ENCODE measurements around the gene NUBP1.
"Not testable (repeated sequence)": the region's sequence is repeated elsewhere in the genome, so short reads cannot be mapped to it uniquely, and the experiment has no call there.

The NUBP1 gene

GRCh38 chr16:10743610-10744369 lies at the start of gene NUBP1:
TSS of gene NUBP1 (plus strand) at chr16:10743842. CDS start at chr16:10743864, 22 bp downstream.
- DNase-seq, result peak; percentile 97

GRCh38 chr16:10693889-10694288 lies 49.8 kb upstream of the NUBP1 start:
- no peak for DNase-seq

- DNase-seq, result no peak
These were observed 49.3 kb upstream of the NUBP1 start for GRCh38 chr16:10694306-10694705.

DNA sequence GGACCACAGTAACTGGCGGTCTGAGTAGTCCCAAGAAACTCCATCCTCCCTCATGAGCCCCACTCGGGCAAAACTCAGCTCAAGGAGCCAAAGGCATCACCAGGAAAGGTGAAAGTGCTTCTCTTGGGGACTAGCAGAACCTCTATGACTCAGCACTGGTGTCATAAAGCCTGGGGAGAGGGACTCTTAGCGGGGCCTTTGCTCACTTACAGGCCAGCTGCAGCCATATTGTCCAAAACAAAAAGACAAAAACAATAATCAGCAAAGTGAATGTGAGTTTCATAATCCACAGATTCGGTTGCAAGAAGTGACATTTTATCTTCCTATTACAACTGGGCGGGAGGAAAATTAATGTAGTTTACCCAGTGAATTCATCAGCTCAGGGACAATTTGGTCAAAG lies 48.8 kb upstream of the NUBP1 start, which contains the start of gene TEKT5:
TSS of gene TEKT5 (minus strand) at position 101 of the 400 bp plus-strand sequence. CDS start at position 44, 57 bp downstream.
- DNase-seq, result no peak

DNA sequence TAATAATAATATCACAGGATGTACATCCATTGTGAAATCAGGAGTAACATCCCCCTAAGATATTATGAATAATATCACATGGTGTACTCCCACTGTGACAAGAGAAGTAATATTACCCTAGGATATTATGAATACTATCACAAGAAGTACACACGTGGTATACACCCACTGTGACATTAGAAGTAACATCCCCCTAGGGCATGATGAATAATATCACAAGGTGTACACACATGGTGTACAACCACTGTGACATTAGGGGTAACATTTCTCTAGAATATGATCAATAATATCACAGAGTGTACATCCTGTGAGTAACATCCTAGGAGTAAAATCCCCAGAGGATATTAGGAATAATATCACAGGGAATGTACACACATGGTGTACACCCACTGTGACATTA lies 43.9 kb upstream of the NUBP1 start:
- DNase-seq, result no peak

DNA sequence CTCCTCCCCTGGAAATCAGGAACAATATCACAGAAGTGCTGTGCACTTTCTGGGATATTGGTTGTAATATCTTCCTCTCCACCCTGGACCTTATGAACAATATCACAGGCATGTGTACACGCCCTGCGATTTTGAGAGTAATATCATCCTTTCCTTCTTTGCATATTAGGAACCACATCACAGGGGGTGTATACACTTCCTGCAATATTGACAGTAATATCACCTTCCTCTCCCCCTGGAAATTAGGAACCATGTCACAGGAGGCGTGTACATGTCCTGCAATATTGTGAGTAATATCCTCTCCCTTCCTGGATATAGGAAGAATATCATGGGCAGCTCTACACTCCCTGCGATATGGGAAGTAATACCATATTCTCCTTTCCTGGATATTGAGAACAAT lies 34.7 kb upstream of the NUBP1 start:
- DNase-seq, result no peak

GRCh38 chr16:10728003-10728887 lies 15.4 kb upstream of the NUBP1 start:
- DNase-seq, result no peak

GRCh38 chr16:10729104-10730048 lies 14.3 kb upstream of the NUBP1 start:
- no peak for DNase-seq

- DNase-seq, result no peak
These were observed 11.9 kb upstream of the NUBP1 start for GRCh38 chr16:10731790-10732189.

GRCh38 chr16:10737068-10737625 lies 6.5 kb upstream of the NUBP1 start:
- DNase-seq, result peak; percentile 71

DNA sequence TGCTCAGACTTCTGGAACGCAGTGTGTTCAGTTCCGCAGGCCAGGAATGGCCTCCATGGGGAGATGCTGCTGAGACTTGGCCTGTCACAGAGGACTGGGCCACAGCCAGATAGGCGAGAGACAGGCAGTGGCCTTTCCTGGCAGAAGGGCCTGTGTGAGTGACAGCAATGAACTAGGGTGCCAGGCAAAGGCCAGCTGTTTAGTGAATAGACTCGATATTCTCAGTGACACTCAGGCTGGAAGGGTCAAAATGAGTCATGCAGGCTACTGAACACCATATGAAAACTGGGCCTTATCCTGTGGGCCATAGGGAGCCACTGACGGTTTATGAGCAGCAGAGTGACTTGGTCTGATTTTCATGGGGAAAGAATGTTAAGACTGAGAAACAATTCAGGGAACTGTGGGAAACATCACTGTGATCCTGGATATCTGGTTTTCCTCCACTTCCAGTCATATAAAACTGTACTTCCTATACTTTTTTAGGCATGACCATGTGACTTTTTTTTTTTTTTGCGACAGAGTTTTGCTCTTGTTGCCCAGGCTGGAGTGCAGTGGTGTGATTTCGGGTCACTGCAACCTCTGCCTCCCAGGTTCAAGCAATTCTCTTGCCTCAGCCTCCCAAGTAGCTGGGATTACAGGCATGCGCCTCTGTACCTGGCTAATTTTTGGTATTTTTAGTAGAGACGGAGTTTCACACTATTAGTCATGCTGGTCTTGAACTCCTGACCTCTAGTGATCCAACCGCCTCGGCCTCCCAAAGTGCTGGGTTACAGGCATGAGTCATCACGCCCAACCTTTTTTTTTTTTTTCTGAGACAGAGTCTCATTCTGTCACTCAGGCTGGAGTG lies 5.2 kb upstream of the NUBP1 start:
- no peak for DNase-seq

DNA sequence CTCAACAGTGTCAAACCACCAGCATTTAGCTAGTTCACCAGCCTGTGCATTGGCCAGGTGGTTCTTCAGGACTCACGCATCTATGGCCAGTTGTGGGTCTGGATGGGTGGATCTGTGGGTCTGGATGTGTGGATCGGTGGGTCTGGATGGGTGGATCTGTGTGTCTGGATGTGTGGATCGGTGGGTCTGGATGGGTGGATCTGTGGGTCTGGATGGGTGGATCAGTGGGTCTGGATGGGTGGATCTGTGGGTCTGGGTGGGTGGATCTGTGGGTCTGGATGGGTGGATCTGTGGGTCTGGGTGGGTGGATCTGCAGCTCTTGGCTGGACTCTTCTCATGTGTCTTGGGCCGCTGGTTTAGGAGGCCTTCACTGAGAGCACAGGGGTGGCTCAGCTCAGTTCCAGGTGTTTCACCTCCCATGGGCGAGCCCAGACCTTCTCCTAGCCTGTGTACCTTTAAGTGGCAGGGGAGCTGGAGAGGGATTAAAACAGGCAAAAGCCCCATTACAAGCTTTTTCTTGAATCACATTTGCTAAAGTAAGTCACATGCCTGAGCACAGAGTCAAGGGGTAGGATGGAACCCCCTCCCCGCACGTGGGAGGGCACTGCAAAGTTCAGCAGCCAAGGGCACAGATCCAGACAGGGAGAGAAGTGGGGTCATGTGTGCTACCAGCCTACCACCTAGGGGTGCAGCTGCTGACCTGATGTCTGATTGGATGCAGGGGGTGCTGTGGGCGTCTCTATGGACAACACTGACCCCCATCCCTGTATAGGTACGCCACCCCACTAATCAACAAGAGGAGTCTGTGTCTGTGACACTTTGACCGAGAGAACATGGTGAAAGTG lies 3.4 kb upstream of the NUBP1 start:
- DNase-seq, result no peak

DNA sequence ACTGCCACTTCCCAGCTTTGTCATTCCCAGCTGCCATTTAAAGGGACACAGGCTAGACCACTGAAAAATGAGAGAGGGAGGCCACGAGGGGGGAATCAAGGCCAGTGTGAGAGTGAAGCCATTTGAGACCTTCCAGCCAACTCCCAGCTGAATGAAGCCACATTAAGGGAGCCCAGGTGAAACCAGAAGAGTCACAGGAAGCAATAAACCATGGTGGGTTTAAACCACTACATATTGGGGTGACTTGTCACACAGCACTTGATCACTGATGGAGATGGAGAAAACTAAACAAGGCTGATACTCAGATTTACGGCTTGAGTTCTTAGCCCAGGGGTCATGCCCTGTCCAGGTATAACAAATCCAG lies 2.8 kb upstream of the NUBP1 start:
- DNase-seq, result no peak

GRCh38 chr16:10741249-10741648 lies 2.4 kb upstream of the NUBP1 start:
- not testable (repeated sequence) for DNase-seq

DNA sequence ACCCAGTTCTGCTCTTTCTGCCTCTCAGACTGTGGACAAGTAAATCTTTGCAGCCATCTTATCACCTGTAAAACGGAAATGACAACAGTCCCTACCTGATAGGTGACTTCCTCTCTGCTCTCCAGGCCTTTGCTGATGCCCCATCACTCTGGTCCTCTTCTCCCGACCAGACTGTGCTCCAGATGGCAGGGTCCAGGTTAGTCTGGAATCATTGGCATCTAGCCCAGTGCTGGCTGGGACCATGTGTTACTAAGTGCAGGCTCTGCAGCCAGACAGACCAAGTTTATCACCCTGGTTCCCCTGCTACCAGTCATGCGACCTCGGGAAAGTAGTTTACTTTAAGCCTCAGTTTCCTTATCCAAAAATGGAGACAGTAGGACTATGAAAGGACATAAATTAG lies 1.8 kb upstream of the NUBP1 start:
- peak; percentile 70 for DNase-seq

- DNase-seq, result no peak
These were observed 424 bp upstream of the NUBP1 start for GRCh38 chr16:10743227-10743609.

- no peak for DNase-seq
These were observed 858 bp downstream of the NUBP1 start for GRCh38 chr16:10744370-10745030.

DNA sequence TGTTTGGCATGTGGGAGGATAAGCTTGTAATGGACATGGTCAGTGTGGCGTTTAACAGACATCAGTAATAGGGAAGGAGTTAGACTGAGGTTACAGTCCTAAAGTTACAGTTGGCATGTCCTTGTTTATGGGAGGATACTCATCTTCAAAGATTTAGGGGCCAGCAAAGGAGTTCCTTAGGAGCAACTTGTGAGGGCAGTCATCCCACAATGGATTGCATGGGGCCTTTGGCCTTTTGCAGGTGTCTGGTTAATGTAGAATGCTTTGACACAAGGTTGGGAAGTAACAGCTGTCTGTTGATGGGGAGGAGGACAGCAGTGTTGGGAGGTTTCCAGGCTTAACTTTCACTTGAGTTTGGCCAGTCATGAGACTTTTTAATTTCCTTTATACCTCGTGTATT lies 2.2 kb downstream of the NUBP1 start:
- no peak for DNase-seq

- no peak for DNase-seq
These were observed 7.2 kb downstream of the NUBP1 start for GRCh38 chr16:10750793-10751192.

GRCh38 chr16:10751291-10751697 lies 7.7 kb downstream of the NUBP1 start:
- no peak for DNase-seq

Measured in NCI-H1092 treated with DMSO at 0.1 percent for 48 hours (cell line).